Muscle of leg (tissue), 11 donors: ENCODE measurements around the gene SSC5D. TPM values are rescaled to one million over a fixed set of nuclear protein-coding genes. Genes with fewer than 3 reads are reported as not detected.

Experiments
- DNase-seq: peaks from one replicate; pipeline ENCODE4 v3.0.0; 2013
- H3K27ac ChIP-seq: one replicate; pipeline ENCODE4 v1.5.1; 2013; ENCODE audit warnings: mild to moderate bottlenecking, low read length, control low read depth
- H3K27me3 ChIP-seq: one replicate; pipeline ENCODE4 v1.6.1; 2013; ENCODE audit warnings: low read length; ENCODE audit not compliant: control insufficient read depth, insufficient read depth
- H3K36me3 ChIP-seq: one replicate; pipeline ENCODE4 v1.6.1; 2013; ENCODE audit warnings: low read length; ENCODE audit not compliant: control insufficient read depth, insufficient read depth
- H3K4me1 ChIP-seq: one replicate; pipeline ENCODE4 v1.6.1; 2013; ENCODE audit warnings: low read length; ENCODE audit not compliant: control insufficient read depth, insufficient read depth
- H3K4me3 ChIP-seq: one replicate; pipeline ENCODE4 v1.5.1; 2013; ENCODE audit warnings: low read length, control low read depth
- H3K9me3 ChIP-seq: replicated peaks from 2 replicates; pipeline ENCODE4 v1.6.1; 2013; ENCODE audit warnings: low read depth, low read length; ENCODE audit not compliant: control insufficient read depth
- WGBS: methylation state at CpG from one replicate; pipeline ENCODE4 v1.1.5; 2013; ENCODE audit warnings: missing lambda C conversion rate; ENCODE audit not compliant: insufficient coverage; 5-methylcytosine and 5-hydroxymethylcytosine counted together
- polyA plus RNA-seq, 8 donors: library from polyadenylated mRNA; unstranded; fragments of 120-200 nt; gene quantifications; one replicate each; pipeline versions ENCODE4 v1.2.1 to v1.2.3, GENCODE V29; 2013; ENCODE audit warnings: inconsistent platforms in 1 of 8, low replicate concordance in 1 of 8; ENCODE audit not compliant: insufficient read length in 8 of 8, insufficient read depth in 1 of 8
- total RNA-seq: library from RNA; stranded (reverse); fragments of 120-200 nt; gene quantifications from one replicate; pipeline ENCODE4 v1.2.4, GENCODE V29; 2013

Gene SSC5D
- total and polyA plus RNA-seq, 9 donors: 7.9 to 54.8 (median 23.7) TPM

DNA sequence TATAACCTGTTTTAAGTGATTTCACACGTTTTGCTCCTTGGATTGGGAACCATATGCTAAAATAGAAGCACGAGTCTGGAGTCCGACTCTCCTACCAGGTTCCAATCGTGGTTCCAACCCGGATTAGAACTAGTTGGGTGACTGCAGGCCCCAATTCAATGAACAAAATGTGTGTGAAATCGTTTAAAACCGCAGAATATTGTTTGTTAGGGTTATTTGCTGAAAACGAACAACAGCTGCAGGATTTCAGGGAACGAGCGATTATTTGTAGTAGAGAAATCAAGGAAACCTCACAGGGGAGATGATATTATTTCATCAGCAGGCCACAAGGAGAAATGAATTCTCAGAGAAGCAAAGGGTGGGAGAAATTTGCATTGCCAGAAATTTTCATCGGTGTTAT, 16.7 kb downstream of the SSC5D start:
- H3K9me3 ChIP-seq: no peaks in the 10 kb centered on the region
- 82% methylated on average over 10 of the region's 11 CpGs for WGBS
- H3K4me3 ChIP-seq: no peak overlapping the region
- H3K27ac ChIP-seq: no peak overlapping the region
- H3K27me3 ChIP-seq: peaks cover 3% of the 10 kb centered on the region
- peaks cover 9% of the 10 kb centered on the region for H3K4me1 ChIP-seq
- DNase-seq: no peak
- peaks cover 21% of the 10 kb centered on the region for H3K36me3 ChIP-seq

GRCh38 chr19:55508120-55508519, 19.9 kb downstream of the SSC5D start:
- peaks cover 8% of the 10 kb centered on the region for H3K4me1 ChIP-seq
- peaks cover 5% of the 10 kb centered on the region for H3K36me3 ChIP-seq
- no peak overlapping the region for H3K4me3 ChIP-seq
- no peak overlapping the region for H3K27ac ChIP-seq
- WGBS: 34% methylated on average over 7 of the region's 10 CpGs
- H3K9me3 ChIP-seq: no peaks in the 10 kb centered on the region
- H3K27me3 ChIP-seq: peaks cover 2% of the 10 kb centered on the region
- no peak for DNase-seq

DNA sequence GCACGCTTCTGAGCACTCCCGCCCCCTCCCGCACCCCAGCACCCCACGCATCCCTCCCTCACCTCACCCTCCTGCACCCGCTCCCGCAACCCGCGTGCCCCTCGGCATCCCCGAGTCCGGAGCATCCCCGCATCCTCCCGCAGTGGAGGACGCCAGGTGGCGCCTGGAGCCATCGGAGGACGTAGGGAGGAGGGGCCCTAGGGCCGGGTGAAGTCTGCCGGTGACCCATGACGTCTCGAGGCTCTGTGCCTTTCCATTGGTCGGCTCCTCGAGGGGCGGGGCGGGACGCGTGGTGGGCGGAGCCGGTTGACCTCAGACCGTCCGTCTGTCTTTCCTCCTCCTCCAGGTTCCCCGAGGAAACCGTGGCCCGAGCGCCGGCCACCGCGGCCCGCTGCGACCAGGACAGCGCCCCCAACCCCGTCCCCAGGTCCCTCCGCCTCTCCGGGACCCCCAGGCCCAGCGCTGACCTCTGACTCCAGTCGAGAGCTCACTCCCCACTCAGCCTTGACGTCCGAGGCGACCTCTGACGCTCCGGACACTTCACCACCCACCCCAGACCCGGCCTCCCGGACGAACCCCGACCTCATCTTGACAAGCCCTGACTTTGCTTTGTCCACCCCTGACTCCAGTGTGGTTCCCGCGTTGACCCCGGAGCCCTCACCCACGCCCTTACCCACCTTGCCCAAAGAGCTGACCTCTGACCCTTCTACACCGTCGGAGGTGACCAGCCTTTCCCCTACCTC, 28.8 kb downstream of the SSC5D start:
- WGBS: 11% methylated on average over 57 of the region's 61 CpGs
- Histone ChIP-seq H3K27me3 (peaks cover 2% of the 10 kb centered on the region), H3K9me3 (no peaks in the 10 kb centered on the region), H3K4me1 (peaks cover 22% of the 10 kb centered on the region), H3K27ac (peak overlapping the region; percentile 65), H3K4me3 (peak overlapping the region; percentile 45), H3K36me3 (peaks cover 9% of the 10 kb centered on the region)
- DNase-seq: peak; percentile 94

GRCh38 chr19:55519451-55520311, 31.4 kb downstream of the SSC5D start:
- Histone ChIP-seq H3K27me3 (peaks cover 2% of the 10 kb centered on the region), H3K27ac (no peak overlapping the region), H3K4me3 (no peak overlapping the region), H3K9me3 (no peaks in the 10 kb centered on the region), H3K36me3 (peaks cover 3% of the 10 kb centered on the region), H3K4me1 (peaks cover 25% of the 10 kb centered on the region)
- WGBS: 99% methylated on average over 4 of the region's 10 CpGs
- DNase-seq: no peak

DNA sequence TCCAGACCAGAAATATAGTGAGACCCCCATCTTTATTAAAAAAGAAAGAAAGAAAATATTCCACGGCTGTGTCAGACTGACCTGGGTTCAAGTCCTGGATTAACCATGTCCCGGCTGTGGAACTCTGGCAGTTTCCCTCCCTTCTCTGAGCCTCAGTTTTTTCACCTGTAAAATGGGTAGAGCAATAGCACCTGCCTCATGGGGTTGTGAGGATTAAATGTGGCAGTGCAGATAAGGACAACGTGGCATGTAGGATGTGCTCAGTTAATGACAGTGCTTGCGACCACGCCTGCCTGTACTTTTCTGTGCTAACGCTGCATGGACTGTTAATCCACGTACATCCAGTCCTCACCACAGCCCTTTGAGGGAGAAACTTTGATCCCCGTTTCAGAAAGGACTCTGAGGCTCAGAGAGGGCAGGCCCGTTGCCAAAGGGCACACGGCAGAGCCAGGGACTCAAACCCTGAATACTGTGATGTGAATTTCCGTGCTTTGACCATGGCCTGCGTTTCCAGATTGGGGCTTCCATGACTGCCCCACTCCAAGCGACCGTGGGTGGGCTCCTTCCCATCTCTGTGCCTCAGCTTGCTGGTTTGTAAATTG, 32.6 kb downstream of the SSC5D start:
- WGBS: 67% methylated on average over 12 of the region's 14 CpGs
- Histone ChIP-seq H3K27ac (no peak overlapping the region), H3K4me1 (peaks cover 31% of the 10 kb centered on the region), H3K27me3 (peaks cover 3% of the 10 kb centered on the region), H3K4me3 (no peak overlapping the region), H3K36me3 (peaks cover 3% of the 10 kb centered on the region), H3K9me3 (no peaks in the 10 kb centered on the region)
- DNase-seq: no peak

DNA sequence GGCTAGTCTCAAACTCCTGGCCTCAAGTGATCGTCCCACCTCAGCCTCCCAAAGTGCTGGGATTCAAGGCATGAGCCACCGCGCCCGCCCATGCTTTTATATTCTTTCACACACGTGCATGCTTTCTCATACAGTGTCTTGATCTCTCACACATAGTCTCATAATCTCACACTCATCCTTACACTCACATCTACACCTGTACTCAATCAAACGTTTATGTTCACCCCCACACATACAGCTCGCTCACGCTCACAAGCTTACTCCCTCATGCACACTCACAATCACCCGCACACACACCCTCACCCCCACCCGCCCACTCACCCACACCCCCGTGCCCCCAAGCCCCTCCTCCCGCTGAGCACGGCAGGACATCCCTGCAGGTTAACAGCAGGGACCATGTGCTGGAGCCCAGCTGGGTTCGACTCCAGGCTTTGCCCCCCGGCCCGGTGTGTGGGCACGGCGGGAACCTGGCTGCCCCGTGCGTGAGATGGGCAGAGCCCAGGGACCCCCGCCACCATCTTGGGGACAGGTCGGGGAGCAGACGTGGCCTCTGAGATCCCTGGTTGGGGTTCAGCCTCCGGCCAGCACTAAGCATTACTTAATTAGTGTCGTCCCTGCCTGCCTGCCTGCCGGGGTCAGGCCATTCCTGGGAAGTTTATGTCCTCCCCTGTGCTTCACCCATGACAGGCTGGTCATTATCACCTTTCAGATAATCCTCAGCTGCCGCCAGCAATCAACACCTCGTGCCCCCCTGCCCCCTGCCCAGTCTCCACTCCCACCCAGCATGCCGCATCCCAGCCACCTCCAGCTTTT, 37.3 kb downstream of the SSC5D start:
- H3K27me3 ChIP-seq: peaks cover 9% of the 10 kb centered on the region
- no peaks in the 10 kb centered on the region for H3K9me3 ChIP-seq
- no peaks in the 10 kb centered on the region for H3K36me3 ChIP-seq
- H3K4me1 ChIP-seq: peaks cover 43% of the 10 kb centered on the region
- peak; percentile 54 for DNase-seq
- WGBS: 27% methylated on average over 19 of the region's 29 CpGs
- H3K4me3 ChIP-seq: no peak overlapping the region
- H3K27ac ChIP-seq: peak overlapping the region; percentile 38

DNA sequence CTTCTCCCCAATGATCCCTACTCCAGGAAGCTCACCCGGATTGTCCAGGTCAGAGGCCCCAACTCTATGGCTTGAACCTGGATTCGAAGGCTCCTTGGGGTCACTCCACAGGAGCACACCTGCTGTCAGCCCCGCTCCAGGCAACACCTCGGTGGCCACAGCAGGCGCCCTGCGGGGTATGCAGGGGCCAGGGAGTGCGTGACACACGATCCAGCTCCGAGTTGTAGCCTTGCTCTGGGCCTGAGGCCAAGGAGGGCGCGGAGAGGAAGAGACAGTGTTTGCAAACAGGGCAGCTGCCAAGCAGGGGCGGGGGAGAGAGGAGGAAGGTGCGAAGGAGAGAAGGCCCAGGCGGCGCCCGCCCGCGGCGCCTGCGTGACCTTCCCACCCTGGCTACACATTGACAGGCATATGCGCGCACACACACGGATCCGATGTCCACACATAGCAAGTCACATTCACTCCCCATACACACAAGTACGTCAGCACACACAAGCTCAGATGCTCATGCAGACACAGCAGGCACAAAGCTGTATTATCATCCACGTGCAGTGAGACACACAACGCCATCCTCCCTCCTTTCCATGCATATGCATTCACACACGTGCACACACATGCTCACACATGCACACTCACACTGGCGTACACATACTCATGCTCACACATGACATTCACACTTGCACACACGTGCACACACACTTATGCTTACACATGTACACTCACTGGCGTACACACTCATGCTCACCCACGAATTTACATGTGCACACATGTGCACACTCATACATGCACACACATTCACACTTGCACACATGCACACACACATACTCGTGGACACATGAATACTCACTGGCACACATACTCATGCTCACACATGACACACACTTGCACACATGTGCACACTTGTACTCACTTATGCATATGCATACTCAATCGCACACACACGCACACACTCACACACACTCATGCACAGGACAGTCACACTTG, 38.3 kb downstream of the SSC5D start:
- Histone ChIP-seq H3K9me3 (no peaks in the 10 kb centered on the region), H3K4me3 (no peak overlapping the region), H3K27me3 (peaks cover 9% of the 10 kb centered on the region), H3K27ac (peak overlapping the region; percentile 38), H3K36me3 (no peaks in the 10 kb centered on the region), H3K4me1 (peaks cover 35% of the 10 kb centered on the region)
- 31% methylated on average over 29 of the region's 35 CpGs for WGBS
- DNase-seq: peak; percentile 90

DNA sequence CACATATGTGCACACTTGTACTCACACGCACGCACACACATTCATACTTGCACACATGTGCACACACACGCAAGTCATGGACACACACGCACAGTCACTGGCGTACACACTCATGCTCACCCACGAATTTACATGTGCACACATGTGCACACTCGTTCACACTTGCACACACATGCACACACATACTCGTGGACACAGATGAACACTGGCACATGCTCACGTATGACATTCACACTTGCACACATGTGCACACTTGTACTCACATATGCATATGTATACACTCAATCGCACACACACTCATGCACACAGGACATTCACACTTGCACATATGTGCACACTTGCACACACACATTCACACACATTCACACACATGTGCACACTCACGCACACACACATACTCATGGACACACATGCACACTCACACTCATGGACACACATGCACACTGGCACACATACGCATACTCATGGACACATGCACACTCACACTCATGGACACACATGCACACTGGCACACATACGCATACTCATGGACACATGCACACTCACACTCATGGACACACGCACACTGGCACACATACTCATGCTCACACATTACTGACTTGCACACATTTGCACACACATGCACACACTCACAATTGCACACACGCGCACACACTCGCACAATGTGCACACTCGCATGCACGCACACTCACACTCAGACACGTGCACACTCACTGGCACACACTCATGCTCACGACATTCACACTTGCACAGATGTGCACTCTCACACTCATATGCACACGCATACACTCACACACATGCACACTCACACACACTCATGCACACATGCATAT, 39.2 kb downstream of the SSC5D start:
- peaks cover 26% of the 10 kb centered on the region for H3K4me1 ChIP-seq
- H3K4me3 ChIP-seq: no peak overlapping the region
- H3K27me3 ChIP-seq: peaks cover 9% of the 10 kb centered on the region
- H3K27ac ChIP-seq: no peak overlapping the region
- 82% methylated on average over 22 of the region's 22 CpGs for WGBS
- H3K36me3 ChIP-seq: no peaks in the 10 kb centered on the region
- DNase-seq: no peak
- H3K9me3 ChIP-seq: no peaks in the 10 kb centered on the region
